K562 (cell line): ENCODE data around the gene C1orf167. TPM values are rescaled to one million over a fixed set of nuclear protein-coding genes. Genes with fewer than 3 reads are reported as not detected.

Source experiments
- HLTF ChIP-seq: fragments of 450-650 bp; IDR thresholded peaks from 2 replicates; pipeline ENCODE4 v1.6.1; 2016
- HMG20A ChIP-seq: fragments of 450-650 bp; formaldehyde crosslinking; conservative IDR thresholded peaks from 2 replicates; pipeline ENCODE4 v1.4.0; 2020; ENCODE audit warnings: mild to moderate bottlenecking, mixed read lengths
- RREB1 ChIP-seq: fragments of 250-450 bp; sonication (Bioruptor Pico); IDR thresholded peaks from 2 replicates; pipeline ENCODE4 v1.4.0; 2020
- SMARCE1 ChIP-seq: fragments of 450-650 bp; IDR thresholded peaks from 2 replicates; pipeline ENCODE4 v1.7.1; 2016; ENCODE audit warnings: mild to moderate bottlenecking
- ZNF311 ChIP-seq: fragments of 250-450 bp; sonication (Bioruptor Pico); IDR thresholded peaks from 2 replicates; pipeline ENCODE4 v1.4.0; 2020; ENCODE audit warnings: mild to moderate bottlenecking, moderate library complexity
- polyA plus RNA-seq, 8 experiments: library from polyadenylated mRNA; depleted of rRNA in 4 of 8; stranded (reverse) in 5 of 8; unstranded in 3 of 8; fragments of >200 nt; fragmentation: Nextera tagmentation in 2 of 8; fragmentation: Illumina TruSeq in 1 of 8; extraction: Ambion mirVana in 2 of 8; extraction: Trizol in 1 of 8; gene quantifications; 2 replicates each; pipeline versions ENCODE4 v1.2.1 to v1.2.3, GENCODE V29; 2011 to 2014; ENCODE audit warnings: inconsistent platforms in 1 of 8, missing spikeins in 1 of 8
- total RNA-seq, 7 experiments: library from RNA; depleted of rRNA in 6 of 7; stranded (reverse); fragments of >200 nt in 6 of 7; fragmentation: Illumina TruSeq in 2 of 7; extraction: Trizol in 2 of 7; gene quantifications; 2 replicates each; pipeline versions ENCODE4 v1.2.1 to v1.2.3, GENCODE V29; 2011 to 2021; ENCODE audit warnings: low replicate concordance in 1 of 7
- TF ChIP-seq, protein P1 (sequence below): fragments of 450-650 bp; IDR thresholded peaks from 2 replicates; pipeline ENCODE4 v1.6.1; 2016; ENCODE audit warnings: mild to moderate bottlenecking, moderate library complexity
- TF ChIP-seq, protein P2 (sequence below), 2 experiments: fragments of 450-650 bp in 1 of 2; sonication (generic) in 1 of 2; formaldehyde crosslinking in 1 of 2; IDR thresholded peaks in 1 of 2; conservative IDR thresholded peaks in 1 of 2; 2 replicates each; pipeline versions ENCODE4 v1.6.1 to v1.8.1; 2016 to 2023; ENCODE audit warnings: mild to moderate bottlenecking in 2 of 2, moderate library complexity in 2 of 2, inconsistent platforms in 1 of 2, missing genetic modification reagents in 1 of 2

The C1orf167 gene
- total and polyA plus RNA-seq, 9 of the 15 experiments (the other 6 are each of a cell fraction or from before 2014, with no cell fraction given): 0.22 to 0.86 (median 0.31) TPM; not detected in 2

DNA sequence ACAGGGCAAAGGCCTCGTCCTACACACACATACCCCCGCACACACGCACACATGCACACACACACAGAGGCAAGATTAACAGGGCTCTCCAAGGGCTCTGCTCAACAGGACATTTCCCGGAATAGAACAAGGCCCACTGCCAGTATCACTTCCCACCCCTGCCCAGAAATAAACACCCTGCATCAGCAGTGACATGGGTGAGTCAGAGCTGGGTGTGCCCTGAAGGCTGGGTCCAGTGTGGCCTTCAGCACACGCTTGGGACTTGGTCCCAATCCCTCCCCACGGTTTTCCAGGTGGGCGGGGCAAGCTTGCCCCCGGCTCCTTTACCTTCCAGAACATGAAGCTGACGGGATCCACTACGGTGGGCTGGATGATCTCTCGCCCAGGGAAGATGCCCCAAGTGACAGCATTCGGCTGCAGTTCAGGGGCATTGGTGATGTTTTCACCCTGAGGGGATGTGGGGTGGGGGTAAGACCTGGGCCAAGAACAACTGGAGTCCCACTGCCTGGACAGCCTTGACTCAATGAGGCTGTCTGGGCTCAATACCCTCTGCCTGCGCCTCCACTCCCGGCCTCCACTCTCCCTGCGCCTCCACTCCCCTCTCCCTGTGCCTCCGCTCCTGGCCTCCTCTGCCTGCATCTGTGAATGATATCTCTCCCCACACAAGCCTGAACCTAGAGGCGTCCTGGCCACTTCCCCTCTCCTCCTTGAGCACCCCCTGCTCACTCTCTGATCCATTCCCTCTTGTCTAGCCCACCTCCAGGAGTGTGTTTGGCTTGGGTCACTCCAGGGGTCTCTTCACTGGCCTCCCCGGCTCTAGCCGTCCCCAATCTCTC is 29.1 kb downstream of the C1orf167 start (continued):
- TF ChIP-seq, protein P1, sequence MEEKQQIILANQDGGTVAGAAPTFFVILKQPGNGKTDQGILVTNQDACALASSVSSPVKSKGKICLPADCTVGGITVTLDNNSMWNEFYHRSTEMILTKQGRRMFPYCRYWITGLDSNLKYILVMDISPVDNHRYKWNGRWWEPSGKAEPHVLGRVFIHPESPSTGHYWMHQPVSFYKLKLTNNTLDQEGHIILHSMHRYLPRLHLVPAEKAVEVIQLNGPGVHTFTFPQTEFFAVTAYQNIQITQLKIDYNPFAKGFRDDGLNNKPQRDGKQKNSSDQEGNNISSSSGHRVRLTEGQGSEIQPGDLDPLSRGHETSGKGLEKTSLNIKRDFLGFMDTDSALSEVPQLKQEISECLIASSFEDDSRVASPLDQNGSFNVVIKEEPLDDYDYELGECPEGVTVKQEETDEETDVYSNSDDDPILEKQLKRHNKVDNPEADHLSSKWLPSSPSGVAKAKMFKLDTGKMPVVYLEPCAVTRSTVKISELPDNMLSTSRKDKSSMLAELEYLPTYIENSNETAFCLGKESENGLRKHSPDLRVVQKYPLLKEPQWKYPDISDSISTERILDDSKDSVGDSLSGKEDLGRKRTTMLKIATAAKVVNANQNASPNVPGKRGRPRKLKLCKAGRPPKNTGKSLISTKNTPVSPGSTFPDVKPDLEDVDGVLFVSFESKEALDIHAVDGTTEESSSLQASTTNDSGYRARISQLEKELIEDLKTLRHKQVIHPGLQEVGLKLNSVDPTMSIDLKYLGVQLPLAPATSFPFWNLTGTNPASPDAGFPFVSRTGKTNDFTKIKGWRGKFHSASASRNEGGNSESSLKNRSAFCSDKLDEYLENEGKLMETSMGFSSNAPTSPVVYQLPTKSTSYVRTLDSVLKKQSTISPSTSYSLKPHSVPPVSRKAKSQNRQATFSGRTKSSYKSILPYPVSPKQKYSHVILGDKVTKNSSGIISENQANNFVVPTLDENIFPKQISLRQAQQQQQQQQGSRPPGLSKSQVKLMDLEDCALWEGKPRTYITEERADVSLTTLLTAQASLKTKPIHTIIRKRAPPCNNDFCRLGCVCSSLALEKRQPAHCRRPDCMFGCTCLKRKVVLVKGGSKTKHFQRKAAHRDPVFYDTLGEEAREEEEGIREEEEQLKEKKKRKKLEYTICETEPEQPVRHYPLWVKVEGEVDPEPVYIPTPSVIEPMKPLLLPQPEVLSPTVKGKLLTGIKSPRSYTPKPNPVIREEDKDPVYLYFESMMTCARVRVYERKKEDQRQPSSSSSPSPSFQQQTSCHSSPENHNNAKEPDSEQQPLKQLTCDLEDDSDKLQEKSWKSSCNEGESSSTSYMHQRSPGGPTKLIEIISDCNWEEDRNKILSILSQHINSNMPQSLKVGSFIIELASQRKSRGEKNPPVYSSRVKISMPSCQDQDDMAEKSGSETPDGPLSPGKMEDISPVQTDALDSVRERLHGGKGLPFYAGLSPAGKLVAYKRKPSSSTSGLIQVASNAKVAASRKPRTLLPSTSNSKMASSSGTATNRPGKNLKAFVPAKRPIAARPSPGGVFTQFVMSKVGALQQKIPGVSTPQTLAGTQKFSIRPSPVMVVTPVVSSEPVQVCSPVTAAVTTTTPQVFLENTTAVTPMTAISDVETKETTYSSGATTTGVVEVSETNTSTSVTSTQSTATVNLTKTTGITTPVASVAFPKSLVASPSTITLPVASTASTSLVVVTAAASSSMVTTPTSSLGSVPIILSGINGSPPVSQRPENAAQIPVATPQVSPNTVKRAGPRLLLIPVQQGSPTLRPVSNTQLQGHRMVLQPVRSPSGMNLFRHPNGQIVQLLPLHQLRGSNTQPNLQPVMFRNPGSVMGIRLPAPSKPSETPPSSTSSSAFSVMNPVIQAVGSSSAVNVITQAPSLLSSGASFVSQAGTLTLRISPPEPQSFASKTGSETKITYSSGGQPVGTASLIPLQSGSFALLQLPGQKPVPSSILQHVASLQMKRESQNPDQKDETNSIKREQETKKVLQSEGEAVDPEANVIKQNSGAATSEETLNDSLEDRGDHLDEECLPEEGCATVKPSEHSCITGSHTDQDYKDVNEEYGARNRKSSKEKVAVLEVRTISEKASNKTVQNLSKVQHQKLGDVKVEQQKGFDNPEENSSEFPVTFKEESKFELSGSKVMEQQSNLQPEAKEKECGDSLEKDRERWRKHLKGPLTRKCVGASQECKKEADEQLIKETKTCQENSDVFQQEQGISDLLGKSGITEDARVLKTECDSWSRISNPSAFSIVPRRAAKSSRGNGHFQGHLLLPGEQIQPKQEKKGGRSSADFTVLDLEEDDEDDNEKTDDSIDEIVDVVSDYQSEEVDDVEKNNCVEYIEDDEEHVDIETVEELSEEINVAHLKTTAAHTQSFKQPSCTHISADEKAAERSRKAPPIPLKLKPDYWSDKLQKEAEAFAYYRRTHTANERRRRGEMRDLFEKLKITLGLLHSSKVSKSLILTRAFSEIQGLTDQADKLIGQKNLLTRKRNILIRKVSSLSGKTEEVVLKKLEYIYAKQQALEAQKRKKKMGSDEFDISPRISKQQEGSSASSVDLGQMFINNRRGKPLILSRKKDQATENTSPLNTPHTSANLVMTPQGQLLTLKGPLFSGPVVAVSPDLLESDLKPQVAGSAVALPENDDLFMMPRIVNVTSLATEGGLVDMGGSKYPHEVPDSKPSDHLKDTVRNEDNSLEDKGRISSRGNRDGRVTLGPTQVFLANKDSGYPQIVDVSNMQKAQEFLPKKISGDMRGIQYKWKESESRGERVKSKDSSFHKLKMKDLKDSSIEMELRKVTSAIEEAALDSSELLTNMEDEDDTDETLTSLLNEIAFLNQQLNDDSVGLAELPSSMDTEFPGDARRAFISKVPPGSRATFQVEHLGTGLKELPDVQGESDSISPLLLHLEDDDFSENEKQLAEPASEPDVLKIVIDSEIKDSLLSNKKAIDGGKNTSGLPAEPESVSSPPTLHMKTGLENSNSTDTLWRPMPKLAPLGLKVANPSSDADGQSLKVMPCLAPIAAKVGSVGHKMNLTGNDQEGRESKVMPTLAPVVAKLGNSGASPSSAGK: no peak; the same call in 1 of the 2 replicates
- TF ChIP-seq ZNF311 (CRISPR knock-in tag) (no peak), SMARCE1 (peak; percentile 62; the same call in 1 of the 2 replicates), HMG20A (no peak), HLTF (0 out of 2 replicates have a peak, but pooled peaks have one; percentile 21), RREB1 (CRISPR knock-in tag) (no peak)
- TF ChIP-seq, protein P2, sequence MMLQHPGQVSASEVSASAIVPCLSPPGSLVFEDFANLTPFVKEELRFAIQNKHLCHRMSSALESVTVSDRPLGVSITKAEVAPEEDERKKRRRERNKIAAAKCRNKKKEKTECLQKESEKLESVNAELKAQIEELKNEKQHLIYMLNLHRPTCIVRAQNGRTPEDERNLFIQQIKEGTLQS (IDR thresholded peaks at IDR 0.05): peak; percentile 89
- TF ChIP-seq, protein P2 (CRISPR knock-in tag; conservative IDR thresholded peaks at IDR 0.05): peak; percentile 84
